HG02970 (cell line): ENCODE results near the gene PSMG2.

Experiments
- ATAC-seq: cut with Tn5 transposase; IDR thresholded peaks from one replicate; pipeline ENCODE4 v1.9.1; 2021; ENCODE audit warnings: mild to moderate bottlenecking, moderate library complexity, moderate number of reproducible peaks; ENCODE audit not compliant: unreplicated experiment, low FRiP score

The PSMG2 gene

GRCh38 chr18:12702221-12703095, at the start of gene PSMG2, which contains the start of gene CEP76:
PSMG2 (plus strand) TSS chr18:12703042; CDS start chr18:12703108, 66 bp downstream.
CEP76 (minus strand) TSS chr18:12702723; CDS start chr18:12702548, 175 bp downstream.
- ATAC-seq = peak; percentile 76

- no peak for ATAC-seq
Observed at GRCh38 chr18:12654971-12655370, 47.9 kb upstream of the PSMG2 start.

DNA sequence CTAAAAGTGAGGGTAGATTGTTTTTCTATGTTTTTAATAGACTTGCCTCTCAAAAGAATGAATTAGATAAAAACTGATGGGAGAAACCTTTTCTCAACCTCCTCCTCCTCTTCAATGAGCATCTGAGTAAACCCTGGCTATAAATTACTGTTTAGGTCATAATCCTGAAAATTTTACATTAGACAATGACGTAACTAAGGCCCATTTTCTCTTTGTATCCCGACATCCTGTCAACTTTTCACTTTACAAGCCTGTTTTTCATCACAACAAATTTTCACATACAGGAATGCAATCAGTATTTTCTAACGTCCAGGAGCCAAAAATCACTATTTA, 46.3 kb upstream of the PSMG2 start:
- ATAC-seq = no peak

- ATAC-seq = peak; percentile 19
Observed at GRCh38 chr18:12656938-12657683, 45.7 kb upstream of the PSMG2 start.

- ATAC-seq = peak; percentile 72
Observed at GRCh38 chr18:12657684-12658425, 45.0 kb upstream of the PSMG2 start, which contains the start of gene SPIRE1. SPIRE1 (minus strand) TSS chr18:12658107; CDS start chr18:12657866, 241 bp downstream.

DNA sequence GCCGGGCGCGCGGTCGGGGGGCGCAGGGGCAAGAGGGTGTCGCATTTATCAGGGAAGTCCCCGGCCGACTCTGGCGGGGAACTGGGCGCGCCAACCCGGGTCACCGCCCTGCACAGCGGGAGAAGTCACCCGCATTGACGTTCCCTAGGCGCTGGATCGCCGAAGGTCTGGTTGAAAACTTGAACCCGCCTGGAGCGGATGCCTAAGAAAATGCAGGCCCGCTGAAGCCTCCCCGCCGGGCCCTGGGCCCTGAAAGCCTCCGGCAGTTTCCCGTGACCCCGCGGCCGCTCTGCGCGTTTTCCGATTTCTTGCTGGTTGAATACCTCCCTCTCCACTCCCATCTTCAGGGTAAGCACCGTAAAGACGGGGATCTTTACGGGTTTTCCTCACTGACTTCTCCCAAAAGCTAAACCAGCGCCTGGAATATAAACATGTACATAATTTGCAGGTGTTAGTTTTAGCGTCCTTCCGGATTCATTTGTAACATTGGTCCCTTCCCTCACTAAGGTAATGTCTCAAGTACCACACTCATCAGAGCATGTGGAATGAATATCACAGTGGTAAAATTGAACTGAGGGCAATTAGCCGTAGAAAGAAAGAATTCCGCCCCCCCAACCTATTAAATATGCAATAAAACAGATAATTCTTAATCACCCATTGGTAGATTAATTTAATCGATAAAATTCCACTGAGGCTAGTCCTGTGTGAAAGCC, 44.3 kb upstream of the PSMG2 start:
- no peak for ATAC-seq

DNA sequence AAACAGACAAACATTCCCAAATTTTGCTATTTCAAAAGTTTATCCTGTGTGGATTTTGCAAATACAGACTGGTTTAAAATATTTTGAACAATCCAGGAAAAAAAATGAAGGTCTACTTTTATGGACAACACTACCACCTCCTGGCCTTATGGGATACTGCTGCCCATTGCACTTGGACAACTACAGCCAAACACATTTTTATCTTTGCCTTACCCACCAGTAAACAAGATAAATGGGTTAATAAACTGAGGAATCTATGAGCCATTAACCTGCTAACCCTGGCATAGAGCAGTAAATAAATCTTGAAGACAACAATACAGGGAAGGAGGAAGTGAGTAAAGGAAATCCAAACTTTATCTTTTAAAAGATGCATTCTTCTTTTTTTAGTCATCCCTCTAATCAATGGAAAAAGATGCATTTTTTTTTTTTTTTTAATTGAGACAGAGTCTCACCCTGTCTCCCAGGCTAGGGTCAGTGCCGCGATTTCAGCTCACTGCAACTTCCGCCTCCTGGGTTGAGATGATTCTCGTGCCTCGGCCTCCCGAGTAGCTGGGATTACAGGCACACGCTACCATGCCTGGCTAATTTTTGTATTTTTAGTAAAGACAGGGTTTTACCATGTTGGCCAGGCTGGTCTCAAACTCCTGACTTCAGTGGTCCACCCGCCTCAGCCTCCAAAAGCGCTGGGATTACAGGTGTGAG, 42.8 kb upstream of the PSMG2 start:
- ATAC-seq = no peak

DNA sequence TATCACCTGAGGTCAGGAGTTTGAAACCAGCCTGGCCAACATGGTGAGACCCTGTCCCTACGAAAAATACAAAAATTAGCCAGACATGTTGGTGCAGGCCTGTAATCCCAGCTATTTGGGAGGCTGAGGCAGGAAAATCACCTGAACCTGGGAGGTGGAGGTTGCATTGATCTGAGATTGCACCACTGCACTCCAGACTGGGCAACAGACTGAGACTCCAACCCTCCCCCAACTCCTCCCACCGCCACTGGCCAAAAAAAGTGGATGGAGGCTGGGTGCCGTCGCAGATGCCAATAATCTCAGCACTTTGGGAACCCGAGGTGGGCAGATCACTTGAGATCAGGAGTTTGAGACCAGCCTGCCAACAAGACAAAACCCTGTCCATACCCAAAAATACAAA, 34.8 kb upstream of the PSMG2 start:
- ATAC-seq = no peak

GRCh38 chr18:12679183-12679786, 23.6 kb upstream of the PSMG2 start:
- ATAC-seq = no peak

GRCh38 chr18:12686100-12686499, 16.7 kb upstream of the PSMG2 start:
- no peak for ATAC-seq

DNA sequence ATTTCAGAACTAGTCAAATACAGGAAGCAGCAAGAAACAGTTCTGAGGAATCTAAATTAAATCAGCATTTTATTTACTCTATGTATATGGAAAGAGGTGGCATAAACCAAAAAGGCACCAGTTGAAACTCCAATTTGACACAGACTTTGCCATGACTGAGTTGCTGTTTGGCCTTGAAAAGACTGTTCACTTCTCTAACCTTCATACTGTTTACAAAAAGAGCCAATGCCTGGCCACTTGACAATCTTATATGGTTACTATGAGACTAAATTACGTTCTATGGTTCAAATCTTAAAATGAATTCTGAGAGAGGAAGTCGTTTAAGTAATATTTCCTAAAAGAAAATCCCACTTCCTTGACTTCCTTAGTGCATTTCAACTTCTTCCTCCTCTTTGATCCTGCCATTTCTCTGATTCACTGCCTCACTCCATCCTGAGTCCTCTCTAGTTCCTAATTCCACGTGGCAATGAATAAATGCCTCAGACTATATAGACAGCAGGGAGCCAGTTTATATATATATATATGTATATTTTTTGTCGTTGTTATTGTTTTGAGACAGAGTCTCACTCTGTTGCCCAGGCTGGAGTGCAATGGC, 13.5 kb upstream of the PSMG2 start:
- ATAC-seq = no peak

- ATAC-seq = no peak
Observed at GRCh38 chr18:12692206-12692605, 10.6 kb upstream of the PSMG2 start.

DNA sequence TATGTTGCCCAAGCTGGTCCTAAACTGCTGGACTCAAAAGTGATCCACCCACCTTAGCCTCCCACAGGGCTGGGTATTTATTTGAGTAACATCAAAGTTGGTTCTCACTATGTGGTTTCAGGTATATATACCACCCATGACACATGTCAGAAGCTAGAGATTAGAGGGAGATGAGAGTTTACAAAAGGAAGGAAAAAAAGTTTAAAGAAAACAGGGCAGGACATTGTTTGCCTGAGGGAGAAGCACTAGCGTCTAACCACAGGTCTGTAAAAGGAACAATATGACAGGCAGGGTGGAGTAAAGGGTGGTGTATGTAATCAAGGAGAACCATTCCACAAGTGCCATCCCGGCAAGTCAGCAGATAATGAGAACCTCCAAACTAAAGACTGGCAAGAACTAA, 8.8 kb upstream of the PSMG2 start:
- no peak for ATAC-seq

GRCh38 chr18:12699747-12700146, 3.1 kb upstream of the PSMG2 start:
- no peak for ATAC-seq

- ATAC-seq = no peak
Observed at GRCh38 chr18:12701161-12701560, 1.7 kb upstream of the PSMG2 start.

GRCh38 chr18:12703096-12703567, 290 bp downstream of the PSMG2 start:
- ATAC-seq = no peak

DNA sequence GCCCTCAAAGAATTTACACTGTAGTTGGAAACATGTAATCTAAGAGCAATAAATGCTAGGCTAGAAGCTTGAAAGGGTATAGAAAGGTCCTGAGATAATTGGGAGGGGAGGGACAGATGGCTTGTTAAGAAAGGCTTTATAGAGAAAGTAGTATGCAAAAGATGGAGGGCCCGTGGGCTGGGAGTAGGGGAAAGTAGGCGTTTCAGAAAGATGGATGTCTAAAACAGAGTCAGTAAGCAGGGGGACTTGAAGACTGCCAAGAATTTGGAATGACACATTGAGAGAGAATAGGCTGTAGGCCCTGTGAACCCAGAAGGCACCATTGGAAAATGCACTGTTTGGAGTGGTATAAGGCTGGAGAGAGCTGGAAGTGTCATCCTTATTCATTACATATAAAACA, 822 bp downstream of the PSMG2 start:
- ATAC-seq = no peak

- ATAC-seq = no peak
Observed at GRCh38 chr18:12711446-12711845, 8.6 kb downstream of the PSMG2 start.
